GM18526 (cell line): ENCODE results near the gene RHBDD2.

Experiments used
- POLR2A ChIP-seq: IDR thresholded peaks from 3 replicates; pipeline ENCODE4 v1.6.1; 2011; ENCODE audit not compliant: insufficient read length; ENCODE audit errors: extremely low read depth

RHBDD2 gene

DNA sequence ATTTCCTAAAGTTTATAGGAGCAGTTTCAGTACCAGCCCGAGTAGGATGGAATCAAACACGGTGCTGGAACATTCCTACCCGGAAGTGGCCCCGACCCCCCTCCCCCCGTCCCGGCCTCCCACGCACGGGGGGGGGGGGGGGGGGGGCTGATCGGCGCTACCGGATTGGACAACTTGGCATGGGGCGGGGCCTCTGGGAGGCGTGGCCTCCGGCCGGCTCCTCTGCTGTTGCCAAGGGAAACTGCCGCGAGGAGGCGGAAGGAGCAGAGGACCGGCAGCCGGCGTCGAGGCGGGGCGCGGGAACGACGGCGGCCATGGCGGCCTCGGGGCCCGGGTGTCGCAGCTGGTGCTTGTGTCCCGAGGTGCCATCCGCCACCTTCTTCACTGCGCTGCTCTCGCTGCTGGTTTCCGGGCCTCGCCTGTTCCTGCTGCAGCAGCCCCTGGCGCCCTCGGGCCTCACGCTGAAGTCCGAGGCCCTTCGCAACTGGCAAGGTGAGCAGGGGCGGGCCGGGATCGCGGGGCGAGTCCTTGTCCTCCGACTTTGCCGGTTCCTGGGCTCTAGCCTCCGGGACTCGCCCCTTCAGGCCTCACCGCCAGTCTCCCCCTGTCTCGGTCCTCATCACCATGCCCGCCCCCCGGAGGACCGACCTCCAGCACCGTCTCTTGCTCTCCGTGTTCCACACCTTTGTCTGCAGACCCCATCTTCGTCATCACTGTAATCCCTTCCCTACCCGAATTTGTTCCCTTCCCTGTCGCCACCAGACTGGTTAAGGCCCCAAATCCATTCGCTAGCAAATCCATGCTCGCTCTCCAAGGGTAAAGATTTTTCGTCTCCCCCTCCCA, at the start of gene RHBDD2:
Gene RHBDD2 (plus strand): TSS at position 266 of the 843 bp plus-strand sequence. CDS start 49 bp downstream, at position 315.
- peak; percentile 91 for TF ChIP-seq POLR2A

DNA sequence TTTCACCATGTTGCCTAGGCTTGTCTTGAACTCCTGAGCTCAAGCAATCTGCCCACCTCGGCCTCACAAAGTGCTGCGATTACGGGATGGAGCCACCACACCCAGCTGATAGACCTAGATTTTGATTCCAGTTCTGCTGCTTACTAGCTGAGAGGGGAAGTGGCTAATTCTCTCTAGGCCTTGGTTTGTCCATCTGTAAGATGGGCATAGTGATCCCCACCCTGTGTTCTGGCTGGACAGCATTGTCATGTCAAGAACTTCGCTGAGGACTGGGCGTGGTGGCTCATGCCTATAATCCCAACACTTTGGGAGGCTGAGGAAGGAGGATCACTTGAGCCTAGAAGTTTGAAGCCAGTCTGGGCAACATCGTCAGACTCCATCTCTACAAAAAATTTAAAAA, 47.9 kb upstream of the RHBDD2 start:
- TF ChIP-seq POLR2A: no peak

DNA sequence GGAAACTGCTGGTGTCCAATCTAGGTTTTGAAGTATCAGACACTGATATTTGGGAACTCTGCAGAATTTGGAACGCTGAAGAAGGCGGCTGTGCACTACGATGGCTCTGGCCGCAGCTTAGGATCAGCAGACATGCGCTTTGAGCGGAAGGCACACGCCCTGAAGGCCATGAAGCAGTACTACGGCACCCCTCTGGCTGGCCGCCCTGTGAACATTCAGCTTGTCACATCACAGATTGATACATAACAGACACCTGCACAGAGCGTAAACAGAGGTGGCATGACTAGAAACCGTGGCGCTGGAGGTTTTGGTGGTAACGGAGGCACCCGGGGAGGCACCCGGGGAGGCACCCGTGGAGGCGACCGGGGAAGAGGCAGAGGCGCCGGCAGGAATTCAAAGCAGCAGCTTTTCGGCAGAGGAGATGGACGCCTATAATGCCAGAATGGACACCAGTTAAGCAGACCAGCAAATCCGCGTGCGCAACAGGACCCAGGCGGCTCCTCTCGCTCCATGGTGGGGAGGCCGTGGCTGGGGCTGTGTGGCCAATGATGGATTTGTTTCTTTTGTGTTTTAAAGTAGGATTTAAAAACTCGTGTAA, 43.0 kb upstream of the RHBDD2 start:
- no peak for TF ChIP-seq POLR2A

DNA sequence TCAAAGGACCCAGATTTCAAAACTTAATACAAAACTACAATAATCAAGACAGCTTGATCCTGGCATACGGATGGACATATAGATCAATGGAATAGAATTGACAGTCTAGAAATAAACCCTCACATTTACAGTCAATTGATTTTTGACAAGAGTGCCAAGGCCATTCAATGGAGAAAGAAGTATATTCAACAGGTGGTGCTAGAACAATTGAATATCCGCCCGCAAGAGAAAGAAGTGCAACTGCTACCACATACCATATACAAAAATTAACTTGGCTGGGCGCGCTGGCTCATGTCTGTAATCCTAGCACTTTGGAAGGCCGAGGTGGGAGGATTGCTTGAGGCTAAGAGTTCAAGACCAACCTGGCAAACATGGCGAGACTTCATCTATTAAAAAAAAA, 42.0 kb upstream of the RHBDD2 start:
- no peak for TF ChIP-seq POLR2A

DNA sequence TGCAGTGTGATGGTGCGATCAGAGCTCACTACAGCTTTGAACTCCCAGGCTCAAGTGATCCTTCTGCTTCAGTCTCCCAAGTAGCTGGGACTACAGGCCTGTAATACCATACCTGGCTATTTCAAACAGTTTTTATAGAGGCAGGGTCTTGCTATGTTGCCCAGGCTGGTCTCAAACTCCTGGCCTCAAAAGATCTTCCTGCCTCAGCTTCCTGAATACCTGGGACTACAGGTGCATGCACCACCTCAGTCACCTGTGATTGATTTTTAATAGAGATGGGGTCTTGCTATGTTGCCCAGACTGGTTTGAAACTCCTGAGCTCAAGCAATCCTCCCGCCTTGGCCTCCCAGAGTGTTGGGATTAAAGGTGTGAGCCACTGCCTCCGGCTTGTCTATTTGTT, 38.8 kb upstream of the RHBDD2 start:
- no peak for TF ChIP-seq POLR2A

DNA sequence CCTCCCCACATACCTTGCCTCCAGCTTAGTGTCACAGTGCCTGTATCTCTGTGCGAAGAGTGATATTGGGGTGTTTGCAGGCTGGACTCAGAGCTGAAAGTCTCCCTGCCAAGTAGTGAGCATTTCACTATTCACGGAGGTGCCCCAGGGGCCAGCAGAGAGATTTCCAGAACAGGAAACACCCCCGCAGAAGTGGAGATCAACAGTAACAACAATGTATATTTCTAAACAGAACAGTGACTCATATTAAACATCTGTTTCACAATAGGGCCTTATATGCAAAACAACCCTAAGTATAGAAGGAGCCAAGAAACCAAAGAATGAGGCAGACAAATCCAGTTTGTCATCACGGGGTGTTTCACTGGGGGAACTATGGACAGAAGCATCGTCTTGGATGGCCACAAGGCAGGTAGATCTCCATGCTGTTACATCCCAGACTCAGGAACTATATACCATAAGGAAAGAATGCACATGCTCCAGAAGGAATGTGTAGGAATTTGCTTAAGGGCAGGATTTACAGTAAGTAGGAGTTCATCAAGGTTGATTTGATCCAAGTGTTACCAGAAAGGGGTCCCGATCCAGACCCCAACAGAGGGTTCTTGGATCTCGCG, 35.9 kb upstream of the RHBDD2 start:
- TF ChIP-seq POLR2A: no peak

DNA sequence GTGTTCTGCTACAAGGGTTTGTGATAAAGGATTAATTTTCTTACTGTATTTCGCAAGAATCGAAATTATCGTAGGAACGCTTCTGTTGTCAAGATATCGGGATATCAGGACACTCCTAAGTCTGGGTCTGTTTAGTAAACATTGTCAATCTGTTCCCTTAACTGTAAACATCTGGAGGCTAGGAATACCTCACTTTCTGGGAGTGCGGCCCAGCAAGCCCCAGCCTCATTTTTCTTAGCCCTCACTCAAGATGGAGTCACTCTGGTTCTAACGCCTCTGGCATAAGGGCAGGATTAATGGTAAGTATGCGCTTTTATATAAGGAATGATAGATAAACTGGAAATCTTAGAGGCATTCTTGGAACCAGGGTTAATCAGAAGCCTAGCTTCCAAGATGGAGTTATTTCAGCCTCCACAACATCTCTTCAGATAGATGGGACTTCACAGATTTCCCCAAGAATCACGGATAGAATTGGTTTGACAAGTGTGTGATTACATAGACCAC, 35.2 kb upstream of the RHBDD2 start:
- TF ChIP-seq POLR2A: no peak

DNA sequence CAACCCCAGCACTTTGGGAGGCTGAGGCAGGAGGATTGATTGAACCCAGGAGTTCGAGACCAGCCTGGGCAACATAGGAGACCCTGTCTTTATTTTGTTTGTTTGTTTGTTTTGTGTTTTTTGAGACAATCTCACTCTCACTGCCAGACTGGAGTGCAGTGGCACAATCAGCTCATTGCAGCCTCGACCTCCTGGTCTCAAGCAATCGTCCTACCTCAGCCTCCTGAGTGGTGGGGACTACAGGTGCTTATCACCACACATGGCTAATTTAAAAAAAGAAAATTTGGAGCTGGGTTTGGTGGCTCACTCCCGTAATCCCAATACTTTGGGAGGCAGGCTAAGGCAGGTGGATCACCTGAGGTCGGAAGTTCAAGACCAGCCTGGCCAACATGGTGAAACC, 34.7 kb upstream of the RHBDD2 start:
- TF ChIP-seq POLR2A: no peak

DNA sequence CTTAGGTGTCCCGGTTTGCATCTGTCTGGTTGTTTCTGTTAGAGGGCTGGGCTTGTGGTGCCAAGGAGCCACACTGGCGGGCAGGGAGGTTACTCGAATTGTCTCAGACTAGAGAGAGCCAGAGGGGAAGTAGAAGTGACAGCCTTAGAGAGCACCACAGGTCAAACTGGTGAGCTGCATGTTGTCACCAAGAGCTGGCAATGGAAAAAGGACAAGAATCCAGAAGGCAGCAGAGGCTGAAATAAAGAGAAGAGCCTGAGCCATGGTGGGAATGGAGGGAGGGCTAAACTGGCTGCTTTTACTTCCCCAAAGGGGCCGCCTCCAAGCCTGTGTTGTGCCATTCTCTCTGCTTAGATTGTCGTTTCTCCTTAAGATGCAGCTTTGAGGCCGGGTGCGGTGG, 31.1 kb upstream of the RHBDD2 start:
- TF ChIP-seq POLR2A: no peak

DNA sequence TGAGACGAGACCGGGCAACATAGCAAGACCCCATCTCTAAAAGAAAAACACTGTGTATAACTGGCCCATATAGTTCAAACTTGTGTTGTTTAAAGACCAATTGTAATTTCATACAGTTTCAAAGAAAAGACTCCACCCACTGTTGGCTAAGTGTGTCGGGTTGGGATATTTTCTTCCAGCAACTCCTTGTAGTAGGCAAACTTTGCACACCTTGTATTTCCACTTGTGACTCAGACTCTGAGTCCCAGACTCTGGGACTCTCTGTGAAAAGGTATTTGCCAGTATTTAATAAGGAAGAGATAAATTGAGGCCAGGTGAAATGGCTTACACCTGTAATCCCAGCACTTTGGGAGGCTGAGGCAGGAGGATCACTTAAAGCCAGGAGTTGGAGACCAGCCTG, 29.3 kb upstream of the RHBDD2 start:
- TF ChIP-seq POLR2A: no peak

DNA sequence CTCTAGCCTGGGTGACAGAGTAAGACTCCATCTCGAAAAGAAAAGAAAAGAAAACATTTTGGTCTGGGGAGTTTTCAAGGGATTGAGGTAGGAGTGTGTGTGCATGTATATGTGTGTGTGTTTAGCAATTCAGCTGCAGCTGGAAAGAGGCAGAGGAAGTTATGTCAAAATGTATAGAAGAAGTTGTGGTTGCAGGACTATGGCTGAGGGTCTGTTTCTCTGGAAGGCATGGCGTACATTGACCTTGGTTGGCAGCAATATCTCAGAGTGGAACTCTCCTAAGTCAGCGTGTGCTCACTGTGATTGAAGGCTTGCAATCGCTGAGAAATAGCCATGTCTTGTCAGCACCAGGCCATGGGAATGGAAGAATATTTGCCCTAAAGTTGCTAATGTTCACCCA, 28.6 kb upstream of the RHBDD2 start:
- no peak for TF ChIP-seq POLR2A

DNA sequence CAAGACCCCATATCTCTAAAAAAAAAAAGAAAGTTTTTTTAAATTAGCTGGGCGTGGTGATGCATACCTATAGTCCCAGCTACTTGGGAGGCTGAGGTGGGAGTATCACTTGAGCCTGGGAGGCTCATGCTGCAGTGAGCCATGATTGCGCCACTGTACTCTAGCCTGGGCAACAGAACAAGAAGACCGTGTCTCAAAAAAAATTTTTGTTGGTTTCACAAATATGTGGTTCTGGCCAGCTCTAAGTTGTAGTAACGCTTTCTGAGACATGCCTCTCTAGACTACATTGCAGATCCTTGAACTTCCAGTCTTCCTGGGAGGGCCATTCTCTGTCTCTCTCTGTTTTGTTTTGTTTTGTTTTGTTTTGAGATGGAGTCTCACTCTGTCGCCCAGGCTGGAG, 24.6 kb upstream of the RHBDD2 start:
- TF ChIP-seq POLR2A: no peak

DNA sequence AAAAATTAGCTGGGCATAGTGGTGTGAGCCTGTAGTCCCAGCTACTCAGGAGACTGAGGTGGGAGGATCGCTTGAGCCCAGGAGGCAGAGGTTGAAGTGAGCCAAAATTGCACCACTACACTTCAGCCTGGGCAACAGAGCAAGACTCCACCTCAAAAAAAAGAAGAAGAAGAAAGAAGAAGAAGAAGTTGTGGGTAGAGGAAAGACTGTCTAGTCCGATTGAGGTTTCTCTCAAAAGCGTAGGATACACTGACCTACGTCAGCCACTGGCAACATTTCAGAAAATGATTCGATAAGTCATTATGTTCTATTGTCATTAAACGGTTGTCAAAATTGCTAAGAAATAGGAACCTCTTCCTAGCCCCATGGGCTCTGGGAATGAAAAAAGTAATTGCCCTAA, 22.3 kb upstream of the RHBDD2 start:
- no peak for TF ChIP-seq POLR2A

DNA sequence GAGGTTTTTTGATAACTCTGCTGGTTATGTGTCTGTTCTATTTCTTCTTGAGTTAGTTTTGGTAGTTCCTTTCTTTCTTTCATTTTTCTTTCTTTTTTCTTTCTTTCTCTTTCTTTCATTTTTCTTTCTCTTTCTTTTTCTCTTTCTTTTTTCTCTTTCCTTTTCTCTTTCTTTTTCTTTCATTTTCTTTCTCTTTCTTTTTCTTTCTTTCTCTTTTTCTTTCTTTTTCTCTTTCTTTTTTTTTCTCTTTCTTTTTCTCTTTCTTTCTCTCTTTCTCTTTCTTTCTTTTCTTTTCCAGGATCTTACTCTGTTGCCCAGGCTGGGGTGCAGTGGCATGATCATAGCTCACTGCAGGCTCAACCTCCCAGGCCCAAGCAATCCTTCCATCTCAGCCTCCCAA, 20.4 kb upstream of the RHBDD2 start:
- no peak for TF ChIP-seq POLR2A

DNA sequence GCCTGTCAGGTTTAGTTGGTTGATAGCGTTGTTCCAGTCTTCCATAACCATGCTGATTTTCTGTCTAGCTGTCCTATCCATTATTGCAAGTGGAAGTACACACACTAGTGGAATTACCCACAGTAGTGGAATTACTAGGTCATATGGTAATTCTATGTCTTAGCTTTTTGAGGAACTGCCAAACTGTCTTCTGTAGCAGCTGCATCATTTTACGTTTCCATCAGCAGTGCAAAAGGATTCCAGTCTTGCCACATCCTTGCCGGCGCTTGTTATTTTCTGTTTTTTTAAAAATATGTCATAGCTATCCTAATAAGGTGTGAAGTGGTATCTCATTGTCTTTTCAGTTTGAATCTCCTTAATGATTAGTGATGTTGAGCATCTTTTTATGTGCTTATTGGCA, 17.2 kb upstream of the RHBDD2 start:
- no peak for TF ChIP-seq POLR2A

DNA sequence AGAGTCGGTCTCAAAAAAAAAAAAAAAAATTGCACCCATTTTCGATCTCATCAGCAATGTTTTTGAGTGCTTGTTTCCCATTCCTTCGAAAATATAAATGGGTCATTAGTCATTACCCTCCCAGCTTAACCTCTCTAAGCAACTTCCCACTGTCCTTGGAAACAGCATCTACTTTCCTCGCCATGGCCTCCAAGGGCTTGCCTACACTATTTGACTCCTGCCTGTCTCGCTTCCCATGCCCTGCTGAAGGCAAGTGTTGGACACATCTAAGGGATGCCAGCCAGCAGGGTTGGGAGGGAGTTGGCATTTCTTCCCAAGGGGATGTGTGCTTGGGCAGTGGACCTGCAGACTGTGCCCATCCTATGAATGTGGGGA, 12.7 kb upstream of the RHBDD2 start:
- TF ChIP-seq POLR2A: no peak
